IMR-90 (cell line): ENCODE measurements around the gene KCNIP3. TPM values are rescaled to one million over a fixed set of nuclear protein-coding genes. Genes with fewer than 3 reads are reported as not detected.

Source experiments
- ATAC-seq: fragments of 200-7000 bp; cut with Tn5 transposase; 2 replicates; pipeline ENCODE4 v1.9.1; 2020; ENCODE audit warnings: low read depth, mild to moderate bottlenecking, moderate library complexity
- BruUV-seq: library from RNA; stranded (reverse); fragments of 400-500 nt; replicated peaks from 2 replicates; lab custom pipeline; 2021; lab: Mats Ljungman, UMichigan
- CTCF ChIA-PET: fragments of 300-600 bp; formaldehyde crosslinking; extraction: SDS; loops from one replicate; lab custom pipeline; 2021; ENCODE audit warnings: antibody characterized with exemption; lab: Yijun Ruan, JAX
- POLR2A ChIA-PET: fragments of 300-600 bp; sonication (Branson Sonifier 250); formaldehyde crosslinking; loops from one replicate; lab custom pipeline; 2022; ENCODE audit warnings: antibody characterized with exemption; ENCODE audit not compliant: unreplicated experiment; lab: Charles Lee
- DNase-seq: peaks from one replicate; pipeline ENCODE4 v3.0.0; 2013
- H2AFZ ChIP-seq: replicated peaks from 2 replicates; pipeline ENCODE3; 2013; ENCODE audit warnings: low read length, mild to moderate bottlenecking; ENCODE audit not compliant: poor library complexity
- H2AK5ac ChIP-seq: 2 replicates; pipeline ENCODE4 v1.6.1; 2013; ENCODE audit warnings: low read depth, low read length, inconsistent platforms
- H2AK9ac ChIP-seq: replicated peaks from 2 replicates; pipeline ENCODE3; 2013; ENCODE audit warnings: mild to moderate bottlenecking, low read depth, low read length, moderate library complexity; ENCODE audit not compliant: poor library complexity
- H2BK120ac ChIP-seq: 2 replicates; pipeline ENCODE4 v1.6.1; 2013; ENCODE audit warnings: low read depth, low read length, inconsistent platforms
- H2BK15ac ChIP-seq: 3 replicates; pipeline ENCODE4 v1.6.1; 2013; ENCODE audit warnings: low read depth, low read length, inconsistent platforms
- H2BK20ac ChIP-seq: 2 replicates; pipeline ENCODE4 v1.6.1; 2013; ENCODE audit warnings: low read depth, mild to moderate bottlenecking, inconsistent platforms, low read length, moderate library complexity
- H2BK5ac ChIP-seq: 2 replicates; pipeline ENCODE4 v1.6.1; 2013; ENCODE audit warnings: mild to moderate bottlenecking, low read depth, low read length, inconsistent platforms; ENCODE audit not compliant: poor library complexity, severe bottlenecking
- H3K14ac ChIP-seq: replicated peaks from 2 replicates; pipeline ENCODE4 v1.6.1; 2013; ENCODE audit warnings: low read depth, low read length, inconsistent platforms
- H3K18ac ChIP-seq: 2 replicates; pipeline ENCODE4 v1.6.1; 2013; ENCODE audit warnings: low read depth, low read length, control low read depth
- H3K23ac ChIP-seq: 2 replicates; pipeline ENCODE4 v1.6.1; 2013; ENCODE audit warnings: low read depth, low read length, inconsistent platforms
- H3K27ac ChIP-seq: 2 replicates; pipeline ENCODE4 v1.5.1; 2013; ENCODE audit warnings: mild to moderate bottlenecking, control low read depth, low read length; ENCODE audit not compliant: insufficient read depth
- H3K27me3 ChIP-seq: 2 replicates; pipeline ENCODE4 v1.6.1; 2013; ENCODE audit warnings: low read length; ENCODE audit not compliant: control insufficient read depth, insufficient read depth
- H3K36me3 ChIP-seq: 2 replicates; pipeline ENCODE4 v1.6.1; 2013; ENCODE audit warnings: low read length, mixed read lengths; ENCODE audit not compliant: control insufficient read depth, insufficient read depth
- H3K4ac ChIP-seq: 2 replicates; pipeline ENCODE4 v1.6.1; 2013; ENCODE audit warnings: low read depth, low read length, inconsistent platforms
- H3K4me1 ChIP-seq: 2 replicates; pipeline ENCODE4 v1.6.1; 2013; ENCODE audit warnings: low read length, mixed read lengths; ENCODE audit not compliant: control insufficient read depth, insufficient read depth
- H3K4me2 ChIP-seq: 2 replicates; pipeline ENCODE4 v1.6.1; 2013; ENCODE audit warnings: low read depth, mild to moderate bottlenecking, control low read depth, low read length, moderate library complexity
- H3K4me3 ChIP-seq: 2 replicates; pipeline ENCODE4 v1.5.1; 2013; ENCODE audit warnings: low read depth, mild to moderate bottlenecking, control low read depth, low read length, moderate library complexity; ENCODE audit not compliant: insufficient read depth
- H3K56ac ChIP-seq: 2 replicates; pipeline ENCODE4 v1.6.1; 2013; ENCODE audit warnings: low read length, inconsistent platforms; ENCODE audit not compliant: insufficient read depth; ENCODE audit errors: extremely low read depth
- H3K79me1 ChIP-seq, 2 experiments: 2 replicates each; pipeline ENCODE4 v1.6.1; 2013; ENCODE audit warnings: low read length in 2 of 2, inconsistent platforms in 1 of 2, low read depth in 1 of 2
- H3K9ac ChIP-seq: 2 replicates; pipeline ENCODE4 v1.6.1; 2013; ENCODE audit warnings: low read depth, low read length, control low read depth
- H3K9me1 ChIP-seq: 2 replicates; pipeline ENCODE4 v1.6.1; 2013; ENCODE audit warnings: low read length, inconsistent platforms; ENCODE audit not compliant: insufficient read depth
- H3K9me3 ChIP-seq: 2 replicates; pipeline ENCODE4 v1.6.1; 2013; ENCODE audit warnings: low read length; ENCODE audit not compliant: control insufficient read depth, insufficient read depth
- H4K20me1 ChIP-seq: 2 replicates; pipeline ENCODE4 v1.6.1; 2013; ENCODE audit warnings: low read length, inconsistent platforms; ENCODE audit not compliant: insufficient read depth
- H4K5ac ChIP-seq: 2 replicates; pipeline ENCODE4 v1.6.1; 2013; ENCODE audit warnings: mild to moderate bottlenecking, low read depth, low read length, control low read depth
- H4K8ac ChIP-seq, 2 experiments: 2 replicates each; pipeline ENCODE4 v1.6.1; 2013; ENCODE audit warnings: low read depth in 2 of 2, low read length in 2 of 2, control low read depth in 1 of 2, inconsistent platforms in 1 of 2
- H4K91ac ChIP-seq: 2 replicates; pipeline ENCODE4 v1.6.1; 2013; ENCODE audit warnings: low read depth, low read length, inconsistent platforms; ENCODE audit not compliant: insufficient read depth
- BHLHE40 ChIP-seq: fragments of 150-350 bp; IDR thresholded peaks from 2 replicates; pipeline ENCODE4 v1.6.1; 2016; ENCODE audit warnings: mild to moderate bottlenecking, low read depth, low read length
- CEBPB ChIP-seq: IDR thresholded peaks from 2 replicates; pipeline ENCODE4 v1.6.1; 2012; ENCODE audit warnings: low read depth, low read length, improper control_type of control experiment
- CHD1 ChIP-seq: IDR thresholded peaks from 2 replicates; pipeline ENCODE4 v1.6.1; 2012; ENCODE audit warnings: low read depth, low read length, improper control_type of control experiment
- FOS ChIP-seq: fragments of 150-350 bp; IDR thresholded peaks from 2 replicates; pipeline ENCODE4 v1.6.1; 2016; ENCODE audit warnings: low read depth, low read length
- MAFK ChIP-seq: IDR thresholded peaks from 2 replicates; pipeline ENCODE4 v1.6.1; 2012; ENCODE audit warnings: low read depth, low read length, improper control_type of control experiment
- MAZ ChIP-seq: IDR thresholded peaks from 2 replicates; pipeline ENCODE4 v1.6.1; 2012; ENCODE audit warnings: low read depth, mild to moderate bottlenecking, low read length, improper control_type of control experiment, moderate library complexity, borderline replicate concordance
- MXI1 ChIP-seq: IDR thresholded peaks from 2 replicates; pipeline ENCODE4 v1.6.1; 2012; ENCODE audit warnings: low read depth, mild to moderate bottlenecking, low read length, moderate library complexity, borderline replicate concordance
- NFE2L2 ChIP-seq: fragments of 150-350 bp; IDR thresholded peaks from 2 replicates; pipeline ENCODE4 v1.6.1; 2016; ENCODE audit warnings: low read depth, mild to moderate bottlenecking, low read length
- POLR2A ChIP-seq: IDR thresholded peaks from 2 replicates; pipeline ENCODE4 v1.6.1; 2012; ENCODE audit warnings: mild to moderate bottlenecking, low read depth, low read length
- RAD21 ChIP-seq: IDR thresholded peaks from 2 replicates; pipeline ENCODE4 v1.6.1; 2012; ENCODE audit warnings: low read length, improper control_type of control experiment
- RCOR1 ChIP-seq: IDR thresholded peaks from 2 replicates; pipeline ENCODE4 v1.6.1; 2012; ENCODE audit warnings: mild to moderate bottlenecking, low read length, improper control_type of control experiment; ENCODE audit not compliant: insufficient replicate concordance
- RFX5 ChIP-seq: IDR thresholded peaks from 2 replicates; pipeline ENCODE4 v1.8.0; 2012; ENCODE audit warnings: low read depth, mild to moderate bottlenecking, low read length, moderate library complexity
- SMC3 ChIP-seq: fragments of 150-350 bp; IDR thresholded peaks from 2 replicates; pipeline ENCODE4 v1.6.1; 2016; ENCODE audit warnings: low read depth, mild to moderate bottlenecking, antibody characterized with exemption, low read length, moderate library complexity
- WGBS, 2 experiments: methylation state at CpG; one replicate each; pipeline versions ENCODE4 v1.1.5 to v1.1.7; 2013; ENCODE audit warnings: missing lambda C conversion rate in 2 of 2; ENCODE audit not compliant: insufficient read length in 1 of 2; ENCODE audit errors: extremely low coverage in 2 of 2; 5-methylcytosine and 5-hydroxymethylcytosine counted together
- dilution Hi-C: fragments of 300-500 bp; cut with HindIII; formaldehyde crosslinking; loops from one replicate; pipeline ENCODE4 v1.14.3; 2018; ENCODE audit warnings: low sequenced_read_pairs; ENCODE audit not compliant: unreplicated experiment
- in situ Hi-C: fragments of 300-500 bp; cut with MboI; formaldehyde crosslinking; loops from 3 replicates; pipeline ENCODE4 v1.14.3; 2019; ENCODE audit warnings: low sequenced_read_pairs, inconsistent platforms, mixed read lengths
- intact Hi-C: fragments of 100-400 bp; cut with micrococcal nuclease; formaldehyde crosslinking; loops from 2 replicates; pipeline ENCODE4 v1.10.0; 2022
- polyA plus RNA-seq, 3 experiments: library from polyadenylated mRNA; depleted of rRNA; stranded (reverse); fragments of >200 nt; gene quantifications; 2 replicates each; pipeline ENCODE4 v1.2.3, GENCODE V29; 2012; ENCODE audit warnings: low replicate concordance in 1 of 3
- total RNA-seq: library from RNA; depleted of rRNA; stranded (reverse); fragments of >200 nt; gene quantifications from 2 replicates; pipeline ENCODE4 v1.2.3, GENCODE V29; 2012
- TF ChIP-seq, protein P1 (sequence below): fragments of 150-350 bp; IDR thresholded peaks from 2 replicates; pipeline ENCODE4 v1.6.1; 2016; ENCODE audit warnings: low read depth, mild to moderate bottlenecking, low read length, moderate library complexity, borderline replicate concordance
- TF ChIP-seq, protein P2 (sequence below): fragments of 150-350 bp; IDR thresholded peaks from 2 replicates; pipeline ENCODE4 v1.6.1; 2017; ENCODE audit warnings: mild to moderate bottlenecking, antibody characterized with exemption, low read length, low read depth
- TF ChIP-seq, protein P3 (sequence below): conservative IDR thresholded peaks from 2 replicates; pipeline ENCODE4 v1.5.1; 2012; ENCODE audit warnings: mild to moderate bottlenecking, low read depth, low read length, improper control_type of control experiment

Gene KCNIP3
- total and polyA plus RNA-seq, 2 of the 4 experiments (the other 2 are of a cell fraction) = 0.72 to 1.4 TPM

DNA sequence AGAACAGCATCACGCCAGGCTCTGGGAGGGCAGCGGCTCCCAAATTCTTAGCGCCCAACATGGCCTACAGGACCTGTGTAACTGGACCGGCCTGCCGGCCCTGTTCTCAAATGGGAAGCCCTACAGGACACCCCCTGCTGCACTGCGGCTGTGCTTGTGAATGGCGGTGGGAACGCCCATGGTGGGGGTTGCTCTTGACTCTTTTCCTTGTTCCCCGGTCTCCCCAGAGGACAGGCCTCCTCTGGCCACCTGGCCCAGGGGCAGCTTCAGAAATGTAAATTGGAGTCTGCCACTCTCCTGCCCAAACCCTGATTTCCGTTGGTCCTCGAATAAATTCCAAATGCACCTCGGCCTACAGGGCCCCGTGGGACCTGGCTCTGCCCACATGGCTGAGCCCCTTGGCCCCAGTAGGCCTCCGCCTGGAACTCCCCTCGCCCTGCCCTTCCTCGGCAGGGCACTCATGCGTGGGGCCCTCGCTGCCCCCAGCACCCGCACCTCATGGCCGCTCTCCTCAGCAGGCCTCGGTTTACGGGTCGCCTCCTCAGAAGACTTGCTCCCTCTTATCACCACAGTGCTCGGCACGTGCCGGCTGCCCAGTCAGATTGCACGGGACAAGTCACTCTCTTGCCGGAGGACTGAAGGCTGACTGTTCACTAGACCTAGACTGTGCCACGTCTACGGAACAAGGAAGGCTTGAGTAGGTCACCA lies 29.4 kb downstream of the KCNIP3 start:
- H2BK120ac ChIP-seq = no peak overlapping the region
- POLR2A ChIA-PET = no interaction called here
- no peaks in the 10 kb centered on the region for H3K79me1 ChIP-seq
- no peak overlapping the region for H3K9ac ChIP-seq
- dilution Hi-C loops (no loop called here), in situ Hi-C loops (no loop called here), intact Hi-C loops (no loop called here)
- TF ChIP-seq MXI1 = no peak
- TF ChIP-seq MAZ = no peak
- TF ChIP-seq NFE2L2 = no peak
- no peak for TF ChIP-seq MAFK
- no peak for TF ChIP-seq RCOR1
- TF ChIP-seq, protein P1, sequence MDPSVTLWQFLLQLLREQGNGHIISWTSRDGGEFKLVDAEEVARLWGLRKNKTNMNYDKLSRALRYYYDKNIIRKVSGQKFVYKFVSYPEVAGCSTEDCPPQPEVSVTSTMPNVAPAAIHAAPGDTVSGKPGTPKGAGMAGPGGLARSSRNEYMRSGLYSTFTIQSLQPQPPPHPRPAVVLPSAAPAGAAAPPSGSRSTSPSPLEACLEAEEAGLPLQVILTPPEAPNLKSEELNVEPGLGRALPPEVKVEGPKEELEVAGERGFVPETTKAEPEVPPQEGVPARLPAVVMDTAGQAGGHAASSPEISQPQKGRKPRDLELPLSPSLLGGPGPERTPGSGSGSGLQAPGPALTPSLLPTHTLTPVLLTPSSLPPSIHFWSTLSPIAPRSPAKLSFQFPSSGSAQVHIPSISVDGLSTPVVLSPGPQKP = no peak
- no peak for TF ChIP-seq FOS
- no peak for TF ChIP-seq BHLHE40
- TF ChIP-seq SMC3 = no peak
- TF ChIP-seq RAD21 = no peak
- no peak for TF ChIP-seq RFX5
- TF ChIP-seq CEBPB = no peak
- TF ChIP-seq, protein P2, sequence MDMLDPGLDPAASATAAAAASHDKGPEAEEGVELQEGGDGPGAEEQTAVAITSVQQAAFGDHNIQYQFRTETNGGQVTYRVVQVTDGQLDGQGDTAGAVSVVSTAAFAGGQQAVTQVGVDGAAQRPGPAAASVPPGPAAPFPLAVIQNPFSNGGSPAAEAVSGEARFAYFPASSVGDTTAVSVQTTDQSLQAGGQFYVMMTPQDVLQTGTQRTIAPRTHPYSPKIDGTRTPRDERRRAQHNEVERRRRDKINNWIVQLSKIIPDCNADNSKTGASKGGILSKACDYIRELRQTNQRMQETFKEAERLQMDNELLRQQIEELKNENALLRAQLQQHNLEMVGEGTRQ = no peak
- TF ChIP-seq POLR2A = no peak
- TF ChIP-seq, protein P3, sequence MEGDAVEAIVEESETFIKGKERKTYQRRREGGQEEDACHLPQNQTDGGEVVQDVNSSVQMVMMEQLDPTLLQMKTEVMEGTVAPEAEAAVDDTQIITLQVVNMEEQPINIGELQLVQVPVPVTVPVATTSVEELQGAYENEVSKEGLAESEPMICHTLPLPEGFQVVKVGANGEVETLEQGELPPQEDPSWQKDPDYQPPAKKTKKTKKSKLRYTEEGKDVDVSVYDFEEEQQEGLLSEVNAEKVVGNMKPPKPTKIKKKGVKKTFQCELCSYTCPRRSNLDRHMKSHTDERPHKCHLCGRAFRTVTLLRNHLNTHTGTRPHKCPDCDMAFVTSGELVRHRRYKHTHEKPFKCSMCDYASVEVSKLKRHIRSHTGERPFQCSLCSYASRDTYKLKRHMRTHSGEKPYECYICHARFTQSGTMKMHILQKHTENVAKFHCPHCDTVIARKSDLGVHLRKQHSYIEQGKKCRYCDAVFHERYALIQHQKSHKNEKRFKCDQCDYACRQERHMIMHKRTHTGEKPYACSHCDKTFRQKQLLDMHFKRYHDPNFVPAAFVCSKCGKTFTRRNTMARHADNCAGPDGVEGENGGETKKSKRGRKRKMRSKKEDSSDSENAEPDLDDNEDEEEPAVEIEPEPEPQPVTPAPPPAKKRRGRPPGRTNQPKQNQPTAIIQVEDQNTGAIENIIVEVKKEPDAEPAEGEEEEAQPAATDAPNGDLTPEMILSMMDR = no peak
- TF ChIP-seq CHD1 = no peak
- H3K27me3 ChIP-seq = no peaks in the 10 kb centered on the region; the same call in 1 of the 2 replicates
- no peak overlapping the region for H3K27ac ChIP-seq
- no peak for ATAC-seq
- H4K8ac ChIP-seq = no peak overlapping the region
- H3K4me1 ChIP-seq = peaks cover 3% of the 10 kb centered on the region; the same call in 1 of the 2 replicates
- H2AK9ac ChIP-seq = no peak overlapping the region
- no peak overlapping the region for H3K14ac ChIP-seq
- no peak overlapping the region for H3K4ac ChIP-seq
- H2BK15ac ChIP-seq = no peak overlapping the region
- no peaks in the 10 kb centered on the region for H3K9me1 ChIP-seq
- H2AK5ac ChIP-seq = no peak overlapping the region
- no peak overlapping the region for H3K56ac ChIP-seq
- 90% methylated on average over 13 of the region's 30 CpGs; no CpG with 5 or more reads in 1 of the 2 experiments for WGBS, 2 experiments
- H3K36me3 ChIP-seq = no peaks in the 10 kb centered on the region
- no peak overlapping the region for H3K4me3 ChIP-seq
- no peak overlapping the region for H2BK5ac ChIP-seq
- H2BK20ac ChIP-seq = no peak overlapping the region
- H3K23ac ChIP-seq = no peak overlapping the region
- no peak overlapping the region for H3K18ac ChIP-seq
- H3K4me2 ChIP-seq = no peak overlapping the region
- no peak for DNase-seq
- no TSS peak for BruUV-seq
- no peak overlapping the region for H4K91ac ChIP-seq
- no peak overlapping the region for H4K5ac ChIP-seq
- no peak overlapping the region for H2AFZ ChIP-seq
- no peaks in the 10 kb centered on the region for H4K20me1 ChIP-seq
- CTCF ChIA-PET = no interaction called here
- no peaks in the 10 kb centered on the region for H3K9me3 ChIP-seq
